BLaER1 treated with 17β-estradiol and CSF1 and Interleukin-3, amounts not matched to agents 10 nM and 100 nM (cell line): Measurements from ENCODE around the gene RASSF10.
A peak's percentile ranks its signal among the peaks of the same experiment; 100 is the strongest.

Experiments used
- H3K27ac ChIP-seq, 11 experiments: shearing (Covaris generic); formaldehyde crosslinking; 2 replicates each; pipeline ENCODE4 v1.8.1; 2022
- H3K27me3 ChIP-seq, 11 experiments: shearing (Covaris generic); formaldehyde crosslinking; 2 replicates each; pipeline ENCODE4 v1.8.1; 2022
- H3K36me3 ChIP-seq, 11 experiments: shearing (Covaris generic); formaldehyde crosslinking; 2 replicates each; pipeline ENCODE4 v1.8.1; 2022
- H3K4me1 ChIP-seq, 10 experiments: shearing (Covaris generic); formaldehyde crosslinking; 2 replicates each; pipeline ENCODE4 v1.8.1; 2022
- H3K4me2 ChIP-seq, 11 experiments: shearing (Covaris generic); formaldehyde crosslinking; 2 replicates each; pipeline ENCODE4 v1.8.1; 2022
- H3K4me3 ChIP-seq, 10 experiments: shearing (Covaris generic); formaldehyde crosslinking; 2 replicates each; pipeline ENCODE4 v1.8.1; 2022
- H3K9ac ChIP-seq, 11 experiments: shearing (Covaris generic); formaldehyde crosslinking; 2 replicates each; pipeline ENCODE4 v1.8.1; 2022
- H3K9me3 ChIP-seq, 11 experiments: shearing (Covaris generic); formaldehyde crosslinking; replicated peaks in 1 of 11; 2 replicates each; pipeline ENCODE4 v1.8.1; 2022
- H4K20me1 ChIP-seq, 11 experiments: shearing (Covaris generic); formaldehyde crosslinking; 2 replicates each; pipeline ENCODE4 v1.8.1; 2022
- Cebpa-rat ChIP-seq, 11 experiments: shearing (Covaris generic); IDR thresholded peaks; 2 replicates each; pipeline ENCODE4 v1.8.1; 2022

RASSF10 gene

GRCh38 chr11:13008625-13009475, at the start of gene RASSF10:
Gene RASSF10 (plus strand): TSS chr11:13009316. CDS start chr11:13009577, 261 bp downstream.
- peak within 1 kb of the TSS; percentile 50 to 70 (median 66) for H3K4me3 ChIP-seq
- peaks cover 52 to 75% (median 67%) of the 10 kb centered on the region in 10 experiments for H3K4me1 ChIP-seq
- TF ChIP-seq Cebpa-rat (IDR thresholded peaks at IDR 0.05) = no peak
- H3K9ac ChIP-seq = peak within 1 kb of the TSS in 10 of 11 experiments; percentile 52 to 79 (median 74); a peak in 21 of 22 replicates
- H3K9me3 ChIP-seq = peaks cover 10 to 36% (median 26%) of the 10 kb centered on the region in 11 experiments
- peaks cover 0 to 7% (median 0%) of the 10 kb centered on the region in 11 experiments; a peak in 1 of 22 replicates for H3K36me3 ChIP-seq
- H4K20me1 ChIP-seq = peaks cover 0 to 34% (median 22%) of the 10 kb centered on the region in 11 experiments; a peak in 19 of 22 replicates
- peak within 1 kb of the TSS in 9 of 11 experiments; percentile 54 to 74 (median 65); a peak in 18 of 22 replicates for H3K27ac ChIP-seq
- H3K4me2 ChIP-seq = peak within 1 kb of the TSS; percentile 91 to 99 (median 95)
- peaks cover 48 to 60% (median 54%) of the 10 kb centered on the region in 11 experiments for H3K27me3 ChIP-seq

- peaks cover 0 to 6% (median 0%) of the 10 kb centered on the region in 10 experiments; a peak in 1 of 20 replicates for H3K4me1 ChIP-seq
- no peaks in the 10 kb centered on the region for H4K20me1 ChIP-seq
- no peaks in the 10 kb centered on the region for H3K36me3 ChIP-seq
- H3K4me2 ChIP-seq = no peak overlapping the region
- no peak for TF ChIP-seq Cebpa-rat (IDR thresholded peaks at IDR 0.05)
- no peak overlapping the region for H3K27ac ChIP-seq
- no peaks in the 10 kb centered on the region for H3K9me3 ChIP-seq
- no peaks in the 10 kb centered on the region for H3K27me3 ChIP-seq
- no peak overlapping the region for H3K4me3 ChIP-seq
- no peak overlapping the region for H3K9ac ChIP-seq
These were observed 47.5 kb upstream of the RASSF10 start for GRCh38 chr11:12961615-12962014.

GRCh38 chr11:12962306-12962705, 46.8 kb upstream of the RASSF10 start:
- H3K27me3 ChIP-seq = no peaks in the 10 kb centered on the region
- H3K4me3 ChIP-seq = no peak overlapping the region
- no peaks in the 10 kb centered on the region for H3K9me3 ChIP-seq
- no peak for TF ChIP-seq Cebpa-rat (IDR thresholded peaks at IDR 0.05)
- H3K27ac ChIP-seq = no peak overlapping the region
- no peaks in the 10 kb centered on the region for H4K20me1 ChIP-seq
- H3K4me2 ChIP-seq = no peak overlapping the region
- H3K4me1 ChIP-seq = peaks cover 0 to 6% (median 0%) of the 10 kb centered on the region in 10 experiments; a peak in 1 of 20 replicates
- no peaks in the 10 kb centered on the region for H3K36me3 ChIP-seq
- no peak overlapping the region; a peak in 1 of 22 replicates for H3K9ac ChIP-seq

DNA sequence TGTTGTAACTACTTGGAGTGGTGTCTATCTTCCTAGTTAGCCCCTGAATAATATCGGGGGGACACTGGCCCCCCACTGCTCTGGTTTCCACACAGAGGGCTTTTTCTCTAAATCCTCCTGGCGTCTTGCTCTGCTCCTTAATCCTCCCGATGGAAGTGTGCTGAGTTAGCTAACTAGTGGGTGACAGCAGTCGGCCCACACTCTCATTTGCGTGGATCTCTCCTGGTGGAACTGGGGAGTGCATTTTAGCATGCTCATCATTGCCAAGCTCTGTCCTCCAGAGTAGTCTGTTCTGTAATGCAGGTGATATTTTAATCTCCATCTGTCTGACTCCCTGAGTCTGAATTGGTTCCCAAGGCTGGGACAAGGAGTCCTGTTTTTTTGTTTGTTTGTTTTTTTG, 46.1 kb upstream of the RASSF10 start:
- Histone ChIP-seq H3K27ac (no peak overlapping the region), H3K4me3 (no peak overlapping the region), H3K9ac (no peak overlapping the region), H3K9me3 (no peaks in the 10 kb centered on the region), H3K4me2 (no peak overlapping the region), H3K4me1 (peaks cover 0 to 6% (median 0%) of the 10 kb centered on the region in 10 experiments; a peak in 1 of 20 replicates), H3K27me3 (no peaks in the 10 kb centered on the region), H3K36me3 (no peaks in the 10 kb centered on the region), H4K20me1 (no peaks in the 10 kb centered on the region)
- TF ChIP-seq Cebpa-rat (IDR thresholded peaks at IDR 0.05) = no peak

DNA sequence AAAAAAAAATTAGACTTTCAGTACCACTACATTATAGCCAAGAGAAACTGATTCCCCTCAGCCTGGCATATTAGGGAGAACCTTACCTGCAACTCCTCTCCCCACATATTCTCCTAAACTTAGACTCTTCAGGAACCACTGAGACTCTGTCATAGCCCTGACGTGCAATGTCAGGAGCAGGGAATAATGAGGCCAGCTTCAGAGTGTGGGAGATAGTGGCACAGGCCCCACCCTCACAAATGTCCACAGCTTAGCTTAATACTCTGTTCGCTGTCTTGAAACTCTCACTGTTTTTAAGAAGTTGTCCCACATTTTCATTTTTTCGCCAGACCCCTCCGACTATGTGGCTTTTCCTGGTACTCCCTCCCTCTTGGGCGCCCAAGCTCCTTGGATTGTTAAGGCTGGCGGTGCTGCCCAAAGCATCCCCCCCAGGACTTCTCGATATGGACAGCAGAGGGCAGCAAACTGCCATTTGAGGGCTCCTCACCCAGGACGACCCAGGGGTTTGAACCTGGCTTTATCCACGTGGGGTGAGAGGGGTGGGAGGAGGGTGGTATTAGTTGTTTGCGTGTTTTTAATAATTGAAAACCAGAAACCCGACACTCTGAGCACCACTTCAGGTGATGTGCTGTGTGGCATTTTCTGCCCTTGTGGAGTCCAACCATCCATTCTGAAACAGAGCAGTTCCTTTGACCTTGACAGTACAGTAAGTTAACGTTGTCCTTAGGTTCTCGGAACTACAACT, 45.2 kb upstream of the RASSF10 start:
- H3K9ac ChIP-seq = no peak overlapping the region
- H3K4me1 ChIP-seq = peaks cover 0 to 6% (median 0%) of the 10 kb centered on the region in 10 experiments; a peak in 1 of 20 replicates
- no peaks in the 10 kb centered on the region for H3K27me3 ChIP-seq
- no peak for TF ChIP-seq Cebpa-rat (IDR thresholded peaks at IDR 0.05)
- H3K4me2 ChIP-seq = 0 out of 22 replicates have a peak overlapping the region, but pooled peaks of 1 of the 11 experiments have one; percentile 3
- no peaks in the 10 kb centered on the region; a peak in 1 of 22 replicates for H4K20me1 ChIP-seq
- H3K4me3 ChIP-seq = no peak overlapping the region
- H3K36me3 ChIP-seq = no peaks in the 10 kb centered on the region
- no peak overlapping the region for H3K27ac ChIP-seq
- H3K9me3 ChIP-seq = no peaks in the 10 kb centered on the region

DNA sequence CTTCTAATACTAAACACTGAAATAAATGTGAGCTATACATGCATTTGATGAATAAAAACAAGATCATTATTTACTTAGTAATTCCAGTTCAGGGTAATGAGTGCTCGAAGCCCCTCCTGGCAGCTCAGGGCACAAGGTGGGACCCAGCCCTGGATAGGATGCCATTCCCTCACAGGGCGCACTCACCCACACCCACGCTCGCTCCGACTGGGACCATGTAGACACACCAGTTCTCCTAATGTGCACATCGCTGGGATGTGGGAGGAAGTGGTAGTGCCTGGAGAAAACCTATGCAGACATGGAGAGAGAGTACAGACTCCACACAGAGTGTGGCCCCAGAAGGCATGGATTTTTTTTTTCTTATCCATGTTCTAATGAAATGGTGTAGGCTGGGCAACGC, 44.5 kb upstream of the RASSF10 start:
- H3K4me3 ChIP-seq = no peak overlapping the region
- no peak overlapping the region for H3K27ac ChIP-seq
- no peak for TF ChIP-seq Cebpa-rat (IDR thresholded peaks at IDR 0.05)
- no peaks in the 10 kb centered on the region for H3K9me3 ChIP-seq
- no peaks in the 10 kb centered on the region for H3K36me3 ChIP-seq
- no peaks in the 10 kb centered on the region for H3K27me3 ChIP-seq
- peaks cover 0 to 6% (median 0%) of the 10 kb centered on the region in 10 experiments; a peak in 1 of 20 replicates for H3K4me1 ChIP-seq
- no peak overlapping the region for H3K4me2 ChIP-seq
- H3K9ac ChIP-seq = no peak overlapping the region
- H4K20me1 ChIP-seq = no peaks in the 10 kb centered on the region; a peak in 1 of 22 replicates

- peaks cover 0 to 6% (median 0%) of the 10 kb centered on the region in 10 experiments; a peak in 1 of 20 replicates for H3K4me1 ChIP-seq
- no peaks in the 10 kb centered on the region for H3K36me3 ChIP-seq
- no peaks in the 10 kb centered on the region for H3K27me3 ChIP-seq
- peaks cover 0 to 9% (median 0%) of the 10 kb centered on the region in 11 experiments; a peak in 3 of 22 replicates for H3K9me3 ChIP-seq
- H3K9ac ChIP-seq = no peak overlapping the region
- TF ChIP-seq Cebpa-rat (IDR thresholded peaks at IDR 0.05) = no peak
- no peak overlapping the region for H3K27ac ChIP-seq
- no peaks in the 10 kb centered on the region; a peak in 1 of 22 replicates for H4K20me1 ChIP-seq
- no peak overlapping the region for H3K4me2 ChIP-seq
- no peak overlapping the region for H3K4me3 ChIP-seq
These were observed 43.1 kb upstream of the RASSF10 start for GRCh38 chr11:12966002-12966401.

DNA sequence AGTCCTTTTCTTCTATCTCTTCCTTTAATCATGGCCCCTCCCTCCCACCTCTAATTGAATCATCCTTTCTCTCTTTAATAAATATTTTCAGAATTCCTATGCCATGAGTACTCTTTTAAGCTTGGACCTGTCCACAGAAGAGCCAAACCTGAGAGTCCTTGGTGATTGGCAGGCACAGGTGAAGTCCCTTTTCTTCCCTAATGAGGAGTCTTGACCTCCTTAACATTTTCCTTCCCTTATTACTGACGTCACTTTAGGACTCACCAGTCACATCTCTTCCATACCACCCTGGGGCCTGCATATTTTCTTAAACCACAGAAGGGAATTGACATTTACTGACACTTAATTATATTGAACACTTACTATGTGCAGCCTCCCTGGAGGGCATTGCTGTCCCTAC, 41.0 kb upstream of the RASSF10 start:
- H3K9me3 ChIP-seq = peaks cover 0 to 9% (median 0%) of the 10 kb centered on the region in 11 experiments; a peak in 3 of 22 replicates
- no peak overlapping the region for H3K4me3 ChIP-seq
- no peaks in the 10 kb centered on the region; a peak in 1 of 22 replicates for H4K20me1 ChIP-seq
- no peak overlapping the region for H3K4me2 ChIP-seq
- H3K9ac ChIP-seq = no peak overlapping the region
- H3K36me3 ChIP-seq = no peaks in the 10 kb centered on the region
- H3K4me1 ChIP-seq = peaks cover 0 to 6% (median 0%) of the 10 kb centered on the region in 10 experiments; a peak in 1 of 20 replicates
- H3K27ac ChIP-seq = no peak overlapping the region
- no peak for TF ChIP-seq Cebpa-rat (IDR thresholded peaks at IDR 0.05)
- no peaks in the 10 kb centered on the region for H3K27me3 ChIP-seq

DNA sequence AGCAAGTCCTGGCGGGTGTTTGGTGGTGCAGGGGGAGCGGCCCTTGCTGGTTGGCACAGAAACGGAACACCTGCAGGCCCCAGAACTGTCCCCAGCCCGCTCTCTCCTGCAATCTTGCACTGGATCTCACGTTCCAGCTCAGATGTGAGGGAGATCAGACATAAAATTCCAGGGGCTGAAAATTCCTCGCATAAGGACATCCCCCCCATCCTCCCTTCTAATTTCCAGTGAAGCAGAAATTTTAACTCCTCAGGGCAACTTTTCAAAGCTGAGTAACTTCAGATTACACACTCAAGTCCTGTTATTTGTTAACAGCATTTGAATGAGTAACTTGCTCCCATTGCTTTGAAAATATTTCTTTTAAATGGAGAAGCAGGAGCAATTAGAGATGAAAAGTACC, 40.3 kb upstream of the RASSF10 start:
- H3K27me3 ChIP-seq = no peaks in the 10 kb centered on the region
- no peak overlapping the region for H3K9ac ChIP-seq
- peaks cover 0 to 9% (median 0%) of the 10 kb centered on the region in 11 experiments; a peak in 3 of 22 replicates for H3K9me3 ChIP-seq
- no peaks in the 10 kb centered on the region for H3K36me3 ChIP-seq
- H3K27ac ChIP-seq = no peak overlapping the region
- peaks cover 0 to 6% (median 0%) of the 10 kb centered on the region in 10 experiments; a peak in 1 of 20 replicates for H3K4me1 ChIP-seq
- H3K4me3 ChIP-seq = no peak overlapping the region
- H3K4me2 ChIP-seq = no peak overlapping the region
- no peaks in the 10 kb centered on the region; a peak in 1 of 22 replicates for H4K20me1 ChIP-seq
- TF ChIP-seq Cebpa-rat (IDR thresholded peaks at IDR 0.05) = no peak
